CD4-positive, CD25-positive, alpha-beta regulatory T cell (primary cell): ENCODE measurements around the gene ZNF714. TPM values are rescaled to one million over a fixed set of nuclear protein-coding genes. Genes with fewer than 3 reads are reported as not detected.

Experiments
- polyA plus RNA-seq, 4 donors: library from polyadenylated mRNA; unstranded; fragments of 300-500 nt; fragmentation: Illumina TruSeq; gene quantifications; one replicate each; pipeline ENCODE4 v1.2.3, GENCODE V29; 2021
- total RNA-seq: library from RNA; stranded (reverse); gene quantifications from one replicate; pipeline ENCODE4 v1.2.3, GENCODE V29; 2022

Gene ZNF714
- total and polyA plus RNA-seq, 5 donors from 2014 or later: 12.0 to 15.4 (median 14.2) TPM

Other genes with a start within 250 kb of the ZNF714 start
- 5.7 TPM for gene ZNF85, start 159.0 kb upstream of the ZNF714 start, total RNA-seq
- 10 to 100 TPM in 2 of 4 donors, 1 to 10 TPM in 2; 8.3 to 10.4 (median 9.4) TPM for gene ZNF85, start 159.0 kb upstream of the ZNF714 start, polyA plus RNA-seq
- 37.6 TPM for gene ZNF430, start 61.5 kb upstream of the ZNF714 start, total RNA-seq
- gene ZNF430, start 61.5 kb upstream of the ZNF714 start, polyA plus RNA-seq: 10 to 100 TPM; 36.2 to 59.1 (median 49.5) TPM
- gene ZNF431, start 59.8 kb downstream of the ZNF714 start, total RNA-seq: 23.9 TPM
- gene ZNF431, start 59.8 kb downstream of the ZNF714 start, polyA plus RNA-seq: 10 to 100 TPM in 1 of 4 donors, 1 to 10 TPM in 3; 6.9 to 10.8 (median 7.9) TPM
- 14.3 TPM for gene ZNF708, start 247.2 kb downstream of the ZNF714 start, total RNA-seq
- 10 to 100 TPM in 3 of 4 donors, 1 to 10 TPM in 1; 8.5 to 16.0 (median 11.8) TPM for gene ZNF708, start 247.2 kb downstream of the ZNF714 start, polyA plus RNA-seq